Measurements from ENCODE around the gene CRYGN.

The CRYGN gene

DNA sequence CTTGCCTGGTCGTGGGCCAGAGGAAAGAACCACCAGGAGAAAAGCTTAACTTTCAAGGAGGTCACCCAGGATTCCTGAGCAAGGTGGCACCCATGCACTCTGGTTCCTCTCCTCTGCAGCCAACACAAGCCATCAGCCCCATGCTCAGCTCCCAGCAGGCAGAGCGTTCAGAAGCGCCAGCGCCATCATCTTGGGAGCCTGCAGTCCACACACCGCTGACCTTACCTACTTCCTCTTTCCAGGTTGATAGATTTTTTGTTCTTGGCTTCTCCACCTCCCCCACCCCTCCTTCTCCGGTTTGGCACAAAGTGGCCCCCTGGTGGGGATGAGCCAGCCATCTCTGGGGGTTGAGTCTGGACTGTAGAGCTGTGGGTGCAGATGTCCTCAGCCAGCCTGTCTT lies 28.4 kb downstream of the CRYGN start:
- Histone ChIP-seq H2AK5ac (ENCODE audit: low read length) (no peak overlapping the region), H3K36me3 (ENCODE audit: control insufficient read depth, insufficient read depth, low read length) (no peaks in the 10 kb centered on the region), H3K23ac (ENCODE audit: low read length) (no peak overlapping the region), H3K4ac (ENCODE audit: low read depth, low read length) (no peak overlapping the region), H4K5ac (ENCODE audit: low read length) (no peak overlapping the region), H3K79me1 (ENCODE audit: low read length) (peaks cover 2% of the 10 kb centered on the region), H3K27me3 (ENCODE audit: insufficient read depth, low read length, poor library complexity) (no peaks in the 10 kb centered on the region), H3K4me1 (ENCODE audit: control insufficient read depth, low read depth, low read length) (peaks cover 19% of the 10 kb centered on the region), H3K4me3 (ENCODE audit: low read length) (no peak overlapping the region), H3K9ac (ENCODE audit: low read length) (peak overlapping the region; percentile 24), H3K79me2 (ENCODE audit: control insufficient read depth, insufficient read depth, low read length) (no peaks in the 10 kb centered on the region), H2BK120ac (ENCODE audit: low read depth, low read length) (no peak overlapping the region), H3K18ac (ENCODE audit: low read length) (no peak overlapping the region), H3K56ac (ENCODE audit: low read length) (peak overlapping the region; percentile 49), H3K27ac (ENCODE audit: low read depth, low read length) (no peak overlapping the region), H4K8ac (ENCODE audit: low read depth, low read length) (no peak overlapping the region), H2BK5ac (ENCODE audit: low read length) (no peak overlapping the region), H3K4me2 (ENCODE audit: low read length) (no peak overlapping the region), H2BK15ac (replicated peaks; ENCODE audit: low read depth) (no peak overlapping the region)
- WGBS (ENCODE audit: extremely low coverage, insufficient coverage, low lambda C conversion rate) = no CpG with 5 or more reads among the region's 6 CpGs
- no peak for DNase-seq

DNA sequence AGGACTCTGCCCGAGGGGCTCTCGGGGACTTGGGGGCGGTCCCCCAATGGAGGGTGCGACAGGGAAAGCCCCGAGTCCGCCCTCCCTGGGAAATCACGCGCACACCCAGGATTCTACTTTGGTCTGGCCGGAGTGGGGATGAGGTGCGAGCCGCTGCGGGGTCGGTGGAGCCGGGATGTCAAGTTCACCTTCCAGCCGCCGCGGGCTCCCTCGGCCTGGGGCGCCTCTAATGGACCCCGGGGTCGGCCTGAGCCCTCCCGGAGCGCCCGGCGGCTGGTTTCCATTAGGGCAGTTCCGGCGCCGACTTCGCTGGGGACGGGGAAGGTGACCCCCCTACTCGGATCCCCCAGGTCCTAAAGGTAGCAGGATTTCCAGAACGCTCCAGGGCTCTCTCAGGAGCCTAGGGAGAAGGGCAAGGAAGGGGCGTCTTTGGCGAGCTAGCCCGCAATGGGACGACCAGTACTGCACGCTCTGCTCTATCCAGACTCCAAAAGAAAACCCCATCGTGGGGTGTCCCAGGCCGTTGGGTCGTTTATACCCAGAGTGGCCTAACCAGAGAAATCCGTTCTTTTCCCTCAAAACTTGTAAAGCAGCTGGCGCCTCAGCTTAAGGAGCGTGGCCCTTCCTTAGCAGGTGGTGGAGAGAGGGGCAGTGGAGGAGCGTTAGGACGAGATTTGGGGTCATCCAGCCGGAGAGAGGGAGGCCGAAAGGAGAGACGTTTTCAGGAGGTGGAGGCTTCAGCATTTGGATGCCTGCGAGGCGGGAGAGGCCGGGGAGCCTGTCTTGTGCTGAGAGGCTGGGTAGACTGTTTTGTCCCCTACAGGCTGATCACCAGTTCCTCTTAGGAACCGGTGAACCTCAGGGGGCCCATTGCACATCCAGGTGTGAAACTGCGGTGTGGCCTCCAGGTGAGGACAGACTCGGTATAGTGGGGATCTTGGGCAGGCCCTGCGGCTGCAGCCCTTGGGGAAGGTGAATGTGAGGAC lies 29.2 kb downstream of the CRYGN start:
- Histone ChIP-seq H3K27ac (ENCODE audit: low read depth, low read length) (no peak overlapping the region), H3K36me3 (ENCODE audit: control insufficient read depth, insufficient read depth, low read length) (no peaks in the 10 kb centered on the region), H3K56ac (ENCODE audit: low read length) (peak overlapping the region; percentile 94), H2BK120ac (ENCODE audit: low read depth, low read length) (peak overlapping the region; percentile 74), H3K79me2 (ENCODE audit: control insufficient read depth, insufficient read depth, low read length) (no peaks in the 10 kb centered on the region), H3K18ac (ENCODE audit: low read length) (peak overlapping the region; percentile 94), H3K4me1 (ENCODE audit: control insufficient read depth, low read depth, low read length) (peaks cover 15% of the 10 kb centered on the region), H3K4me3 (ENCODE audit: low read length) (peak overlapping the region; percentile 70), H3K27me3 (ENCODE audit: insufficient read depth, low read length, poor library complexity) (no peaks in the 10 kb centered on the region), H2BK5ac (ENCODE audit: low read length) (peak overlapping the region; percentile 35), H2BK15ac (replicated peaks; ENCODE audit: low read depth) (no peak overlapping the region), H3K4me2 (ENCODE audit: low read length) (peak overlapping the region; percentile 87), H2AK5ac (ENCODE audit: low read length) (peak overlapping the region; percentile 9), H3K23ac (ENCODE audit: low read length) (peak overlapping the region; percentile 89), H4K5ac (ENCODE audit: low read length) (no peak overlapping the region), H3K79me1 (ENCODE audit: low read length) (peaks cover 2% of the 10 kb centered on the region), H4K8ac (ENCODE audit: low read depth, low read length) (peak overlapping the region; percentile 1), H3K9ac (ENCODE audit: low read length) (peak overlapping the region; percentile 92), H3K4ac (ENCODE audit: low read depth, low read length) (peak overlapping the region; percentile 76)
- DNase-seq = peak; percentile 83
- no CpG with 5 or more reads among the region's 55 CpGs for WGBS (ENCODE audit: extremely low coverage, insufficient coverage, low lambda C conversion rate)

DNA sequence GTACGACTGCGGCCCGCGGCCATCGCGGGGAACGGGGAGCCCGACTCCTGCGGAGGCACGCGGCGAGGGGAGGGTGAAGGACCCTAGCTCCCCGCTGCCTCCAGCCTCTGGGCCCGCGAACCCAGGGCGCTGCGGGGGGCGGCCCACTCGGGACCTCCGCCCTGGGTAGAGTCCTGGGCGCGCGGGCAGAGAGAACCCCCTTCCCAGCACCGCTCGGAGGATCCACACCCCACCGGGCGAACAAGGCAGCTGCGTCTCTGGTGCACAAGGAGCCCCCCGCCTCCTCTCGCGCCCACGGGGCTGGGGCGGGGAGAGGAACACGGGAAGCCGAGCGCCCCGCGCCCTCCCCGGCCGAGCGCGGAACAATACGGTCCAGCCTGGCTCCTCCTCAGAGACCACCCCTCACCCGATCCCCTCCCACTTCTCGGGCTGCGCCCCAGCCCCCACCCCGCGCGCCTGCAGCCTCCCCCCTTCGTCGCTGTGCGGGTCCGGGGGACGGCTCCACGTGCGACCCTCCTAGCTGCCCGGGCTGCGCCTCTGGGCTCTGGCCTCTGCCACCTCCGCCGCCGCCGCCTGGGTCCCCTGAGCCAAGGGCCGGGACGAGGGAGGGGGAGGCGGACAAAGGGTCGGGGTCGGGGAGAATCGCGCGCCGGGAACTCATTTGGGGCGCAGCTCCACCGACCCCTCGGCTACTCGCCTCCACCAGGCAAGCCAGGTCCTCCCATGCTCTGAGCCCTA lies 30.1 kb downstream of the CRYGN start, which contains the start of gene WDR86:
Gene WDR86 (minus strand): TSS at position 372 of the 738 bp plus-strand sequence. CDS start 449 bp downstream, outside the sequence.
- peak; percentile 50 for DNase-seq
- peak within 1 kb of the TSS; percentile 94 for H3K18ac ChIP-seq (ENCODE audit: low read length)
- WGBS (ENCODE audit: extremely low coverage, insufficient coverage, low lambda C conversion rate) = no CpG with 5 or more reads among the region's 75 CpGs
- peak within 1 kb of the TSS; percentile 94 for H3K56ac ChIP-seq (ENCODE audit: low read length)
- H4K8ac ChIP-seq (ENCODE audit: low read depth, low read length) = peak within 1 kb of the TSS; percentile 1
- H2AK5ac ChIP-seq (ENCODE audit: low read length) = no peak within 1 kb of the TSS
- no peaks in the 10 kb centered on the region for H3K36me3 ChIP-seq (ENCODE audit: control insufficient read depth, insufficient read depth, low read length)
- peak within 1 kb of the TSS; percentile 87 for H3K4me2 ChIP-seq (ENCODE audit: low read length)
- H3K27me3 ChIP-seq (ENCODE audit: insufficient read depth, low read length, poor library complexity) = no peaks in the 10 kb centered on the region
- H3K9ac ChIP-seq (ENCODE audit: low read length) = peak within 1 kb of the TSS; percentile 92
- H3K79me2 ChIP-seq (ENCODE audit: control insufficient read depth, insufficient read depth, low read length) = no peaks in the 10 kb centered on the region
- H3K27ac ChIP-seq (ENCODE audit: low read depth, low read length) = peak within 1 kb of the TSS; percentile 44
- no peak within 1 kb of the TSS for H2BK5ac ChIP-seq (ENCODE audit: low read length)
- H2BK15ac ChIP-seq (replicated peaks; ENCODE audit: low read depth) = no peak within 1 kb of the TSS
- H4K5ac ChIP-seq (ENCODE audit: low read length) = no peak within 1 kb of the TSS
- H3K4me3 ChIP-seq (ENCODE audit: low read length) = peak within 1 kb of the TSS; percentile 70
- H3K4ac ChIP-seq (ENCODE audit: low read depth, low read length) = peak within 1 kb of the TSS; percentile 76
- peaks cover 2% of the 10 kb centered on the region for H3K79me1 ChIP-seq (ENCODE audit: low read length)
- H3K4me1 ChIP-seq (ENCODE audit: control insufficient read depth, low read depth, low read length) = peaks cover 15% of the 10 kb centered on the region
- H2BK120ac ChIP-seq (ENCODE audit: low read depth, low read length) = peak within 1 kb of the TSS; percentile 74
- H3K23ac ChIP-seq (ENCODE audit: low read length) = peak within 1 kb of the TSS; percentile 94

DNA sequence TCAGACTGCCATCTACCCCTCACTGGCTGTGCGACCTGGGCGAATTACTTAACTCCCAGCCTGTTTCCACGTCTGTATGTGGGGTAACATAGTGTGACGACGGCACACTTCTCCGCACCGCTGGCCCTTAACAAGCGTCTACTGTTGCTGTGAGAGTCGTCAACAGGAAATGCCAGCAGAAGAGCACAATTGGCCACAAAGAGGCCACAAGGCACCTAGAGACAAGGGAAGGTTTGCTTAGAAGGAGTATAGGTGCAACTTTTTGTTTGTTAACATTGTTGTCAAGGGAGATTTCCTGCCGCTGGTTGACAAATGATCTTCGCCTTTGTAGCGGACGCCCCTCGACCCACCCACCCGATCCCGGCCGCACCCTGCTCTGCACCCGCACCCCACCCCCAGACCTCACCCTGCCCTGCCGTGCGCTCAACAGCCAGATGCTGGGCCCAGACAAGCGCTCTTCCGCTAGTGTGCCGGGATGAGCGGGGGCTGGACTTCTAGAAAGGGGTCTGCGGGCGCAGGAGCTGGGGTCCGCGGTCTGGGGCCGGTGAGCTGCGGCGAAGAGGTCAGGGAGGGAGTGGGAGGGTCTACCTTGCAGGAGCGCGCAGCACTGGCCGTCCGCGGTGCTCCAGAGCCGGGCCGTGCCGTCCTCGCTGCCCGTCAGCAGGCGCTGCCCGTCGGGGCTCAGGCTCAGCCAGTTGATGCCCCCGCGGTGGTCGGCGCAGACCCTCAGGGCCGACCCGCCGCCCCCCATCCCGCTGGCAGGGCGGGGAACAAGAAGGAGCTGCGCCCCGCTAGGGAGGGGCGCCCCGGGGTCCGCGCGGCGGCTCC lies 30.9 kb downstream of the CRYGN start:
- peak overlapping the region; percentile 44 for H3K27ac ChIP-seq (ENCODE audit: low read depth, low read length)
- H2BK15ac ChIP-seq (replicated peaks; ENCODE audit: low read depth) = no peak overlapping the region
- H4K5ac ChIP-seq (ENCODE audit: low read length) = no peak overlapping the region
- no peak overlapping the region for H4K8ac ChIP-seq (ENCODE audit: low read depth, low read length)
- H3K9ac ChIP-seq (ENCODE audit: low read length) = peak overlapping the region; percentile 92
- H2BK120ac ChIP-seq (ENCODE audit: low read depth, low read length) = peak overlapping the region; percentile 2
- H3K56ac ChIP-seq (ENCODE audit: low read length) = peak overlapping the region; percentile 94
- peaks cover 15% of the 10 kb centered on the region for H3K4me1 ChIP-seq (ENCODE audit: control insufficient read depth, low read depth, low read length)
- no CpG with 5 or more reads among the region's 61 CpGs for WGBS (ENCODE audit: extremely low coverage, insufficient coverage, low lambda C conversion rate)
- H3K4ac ChIP-seq (ENCODE audit: low read depth, low read length) = peak overlapping the region; percentile 56
- peak overlapping the region; percentile 70 for H3K4me3 ChIP-seq (ENCODE audit: low read length)
- peak overlapping the region; percentile 87 for H3K4me2 ChIP-seq (ENCODE audit: low read length)
- no peaks in the 10 kb centered on the region for H3K27me3 ChIP-seq (ENCODE audit: insufficient read depth, low read length, poor library complexity)
- peaks cover 2% of the 10 kb centered on the region for H3K79me1 ChIP-seq (ENCODE audit: low read length)
- no peaks in the 10 kb centered on the region for H3K36me3 ChIP-seq (ENCODE audit: control insufficient read depth, insufficient read depth, low read length)
- no peak overlapping the region for H2BK5ac ChIP-seq (ENCODE audit: low read length)
- H2AK5ac ChIP-seq (ENCODE audit: low read length) = peak overlapping the region; percentile 74
- H3K23ac ChIP-seq (ENCODE audit: low read length) = peak overlapping the region; percentile 94
- DNase-seq = peak; percentile 89
- peak overlapping the region; percentile 94 for H3K18ac ChIP-seq (ENCODE audit: low read length)
- no peaks in the 10 kb centered on the region for H3K79me2 ChIP-seq (ENCODE audit: control insufficient read depth, insufficient read depth, low read length)

DNA sequence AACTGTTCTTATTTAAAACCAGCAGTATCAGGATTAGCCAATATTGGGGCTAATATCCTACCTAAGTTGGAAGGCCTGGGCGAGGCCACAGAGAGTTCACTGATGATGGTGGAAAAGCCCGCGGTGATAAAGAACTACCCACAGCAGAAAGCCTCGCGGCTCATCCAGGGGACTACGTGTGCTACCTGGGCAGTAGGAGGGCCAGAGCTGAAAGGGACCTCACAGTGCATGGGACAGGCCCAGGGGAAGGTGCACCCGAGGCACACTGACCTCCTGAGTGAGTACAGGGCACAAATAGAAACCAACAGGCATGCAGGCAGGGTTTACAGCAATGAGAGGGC lies 31.5 kb downstream of the CRYGN start:
- Histone ChIP-seq H3K79me1 (ENCODE audit: low read length) (peaks cover 2% of the 10 kb centered on the region), H3K4ac (ENCODE audit: low read depth, low read length) (no peak overlapping the region), H3K56ac (ENCODE audit: low read length) (peak overlapping the region; percentile 94), H2BK15ac (replicated peaks; ENCODE audit: low read depth) (no peak overlapping the region), H2BK120ac (ENCODE audit: low read depth, low read length) (no peak overlapping the region), H3K9ac (ENCODE audit: low read length) (peak overlapping the region; percentile 92), H4K5ac (ENCODE audit: low read length) (no peak overlapping the region), H3K18ac (ENCODE audit: low read length) (no peak overlapping the region), H2BK5ac (ENCODE audit: low read length) (no peak overlapping the region), H3K27ac (ENCODE audit: low read depth, low read length) (no peak overlapping the region), H4K8ac (ENCODE audit: low read depth, low read length) (no peak overlapping the region), H3K36me3 (ENCODE audit: control insufficient read depth, insufficient read depth, low read length) (no peaks in the 10 kb centered on the region), H3K79me2 (ENCODE audit: control insufficient read depth, insufficient read depth, low read length) (no peaks in the 10 kb centered on the region), H3K4me3 (ENCODE audit: low read length) (peak overlapping the region; percentile 70), H3K27me3 (ENCODE audit: insufficient read depth, low read length, poor library complexity) (no peaks in the 10 kb centered on the region), H3K4me2 (ENCODE audit: low read length) (peak overlapping the region; percentile 87), H3K4me1 (ENCODE audit: control insufficient read depth, low read depth, low read length) (peaks cover 15% of the 10 kb centered on the region), H3K23ac (ENCODE audit: low read length) (no peak overlapping the region), H2AK5ac (ENCODE audit: low read length) (peak overlapping the region; percentile 74)
- WGBS (ENCODE audit: extremely low coverage, insufficient coverage, low lambda C conversion rate) = no CpG with 5 or more reads among the region's 7 CpGs
- DNase-seq = no peak
